HCT116 (cell line): Measurements from ENCODE around the gene TMEM219. TPM values are rescaled to one million over a fixed set of nuclear protein-coding genes. Genes with fewer than 3 reads are reported as not detected.

Experiments used
- ATAC-seq: fragments of 200-7000 bp; cut with Tn5 transposase; 2 replicates; pipeline ENCODE4 v1.9.1; 2020; ENCODE audit warnings: mild to moderate bottlenecking, moderate library complexity
- BruUV-seq: library from RNA; stranded (reverse); fragments of 400-500 nt; replicated peaks from 2 replicates; lab custom pipeline; 2021; lab: Mats Ljungman, UMichigan
- CTCF ChIA-PET: fragments of 300-600 bp; sonication (Branson Sonifier 250); formaldehyde crosslinking; loops from one replicate; lab custom pipeline; 2021; ENCODE audit warnings: antibody characterized with exemption; lab: Charles Lee
- POLR2A ChIA-PET: fragments of 300-600, 350-600 bp; sonication (Branson Sonifier 250); formaldehyde crosslinking; loops from one replicate; lab custom pipeline; 2021; ENCODE audit warnings: antibody characterized with exemption; lab: Charles Lee
- RAD21 ChIA-PET, 2 experiments: fragments of 300-600 bp; sonication (Branson Sonifier 250); formaldehyde crosslinking; loops; one replicate each; lab custom pipeline; 2023; ENCODE audit warnings: low total read pairs in 2 of 2; ENCODE audit not compliant: uncharacterized antibody in 2 of 2, unreplicated experiment in 2 of 2, low non-redundant PET in 1 of 2; lab: Charles Lee
- DNase-seq: peaks from one replicate; pipeline ENCODE4 v3.0.0-alpha.2; 2010; ENCODE audit warnings: low read depth, low spot score
- H2AFZ ChIP-seq: fragments of 200-600 bp; shearing (Covaris generic), sonication (generic); 2 replicates; pipeline ENCODE4 v1.6.1; 2017; ENCODE audit warnings: low read depth, mixed run types, mixed read lengths, antibody characterized with exemption, low read length; ENCODE audit not compliant: poor library complexity, severe bottlenecking
- H3K27ac ChIP-seq: 2 replicates; pipeline ENCODE4 v1.5.1; 2012; ENCODE audit warnings: low read depth, low read length
- H3K27me3 ChIP-seq: fragments of 200-600 bp; sonication (generic); 2 replicates; pipeline ENCODE4 v1.6.1; 2016; ENCODE audit warnings: mixed run types, low read length, mixed read lengths; ENCODE audit not compliant: insufficient read depth
- H3K36me3 ChIP-seq, 2 experiments: fragments of 200-500 bp in 1 of 2; fragments of 200-600 bp in 1 of 2; sonication (Bioruptor generic) in 1 of 2; sonication (generic) in 1 of 2; 2 replicates each; pipeline versions ENCODE4 v1.5.1 to v1.6.1; 2014 to 2016; ENCODE audit warnings: low read length in 2 of 2, inconsistent platforms in 1 of 2, mixed read lengths in 1 of 2, mixed run types in 1 of 2; ENCODE audit not compliant: insufficient read depth in 2 of 2, control insufficient read depth in 1 of 2
- H3K4me1 ChIP-seq, 2 experiments: fragments of 200-600 bp in 1 of 2; sonication (generic) in 1 of 2; 2 replicates each; pipeline versions ENCODE4 v1.5.1 to v1.6.1; 2012 to 2017; ENCODE audit warnings: low read length in 2 of 2, inconsistent platforms in 1 of 2, mild to moderate bottlenecking in 1 of 2, mixed read lengths in 1 of 2, mixed run types in 1 of 2, moderate library complexity in 1 of 2; ENCODE audit not compliant: insufficient read depth in 2 of 2, control insufficient read depth in 1 of 2
- H3K4me2 ChIP-seq: fragments of 200-600 bp; sonication (generic); 2 replicates; pipeline ENCODE4 v1.6.1; 2017; ENCODE audit warnings: mixed run types, low read length, mixed read lengths
- H3K4me3 ChIP-seq, 2 experiments: fragments of 200-600 bp in 1 of 2; sonication (generic) in 1 of 2; replicated peaks in 1 of 2; 2 replicates each; pipeline ENCODE4 v1.5.1; 2011 to 2016; ENCODE audit warnings: low read length in 2 of 2, control low read depth in 1 of 2, low read depth in 1 of 2, mild to moderate bottlenecking in 1 of 2, mixed read lengths in 1 of 2, mixed run types in 1 of 2
- H3K79me2 ChIP-seq: fragments of 200-600 bp; sonication (generic); 2 replicates; pipeline ENCODE4 v1.6.1; 2017; ENCODE audit warnings: mild to moderate bottlenecking, mixed run types, low read length, moderate library complexity, mixed read lengths; ENCODE audit not compliant: insufficient read depth
- H3K9ac ChIP-seq: fragments of 200-600 bp; sonication (generic); 2 replicates; pipeline ENCODE4 v1.6.1; 2016; ENCODE audit warnings: low read length, mixed read lengths
- H3K9me2 ChIP-seq: fragments of 200-600 bp; sonication (generic), shearing (Covaris generic); 2 replicates; pipeline ENCODE4 v1.6.1; 2017; ENCODE audit warnings: mixed run types, mild to moderate bottlenecking, moderate library complexity; ENCODE audit not compliant: insufficient read depth
- H3K9me3 ChIP-seq, 2 experiments: fragments of 200-500 bp in 1 of 2; fragments of 200-600 bp in 1 of 2; sonication (Bioruptor generic) in 1 of 2; sonication (generic) in 1 of 2; 2 replicates each; pipeline ENCODE4 v1.6.1; 2014 to 2017; ENCODE audit warnings: low read length in 2 of 2, mixed read lengths in 2 of 2, inconsistent platforms in 1 of 2, low read depth in 1 of 2, mild to moderate bottlenecking in 1 of 2, mixed run types in 1 of 2, moderate library complexity in 1 of 2; ENCODE audit not compliant: control insufficient read depth in 1 of 2, insufficient read depth in 1 of 2
- H4K20me1 ChIP-seq: fragments of 200-600 bp; sonication (generic), shearing (Covaris generic); 2 replicates; pipeline ENCODE4 v1.6.1; 2017; ENCODE audit warnings: mixed run types, mild to moderate bottlenecking, moderate library complexity; ENCODE audit not compliant: insufficient read depth
- EGR1 ChIP-seq: IDR thresholded peaks from 2 replicates; pipeline ENCODE4 v1.6.1; 2012; ENCODE audit warnings: low read depth
- EZH2 ChIP-seq: fragments of 200-600 bp; sonication (generic); IDR thresholded peaks from 2 replicates; pipeline ENCODE4 v1.6.1; 2017; ENCODE audit warnings: antibody characterized with exemption, mixed run types
- POLR2AphosphoS5 ChIP-seq: IDR thresholded peaks from 2 replicates; pipeline ENCODE4 v1.6.1; 2011; ENCODE audit warnings: mild to moderate bottlenecking, low read depth, low read length, moderate library complexity
- RAD21 ChIP-seq: IDR thresholded peaks from 2 replicates; pipeline ENCODE4 v1.6.1; 2012; ENCODE audit warnings: low read depth, mild to moderate bottlenecking
- TCF7L2 ChIP-seq: IDR thresholded peaks from 2 replicates; pipeline ENCODE4 v1.7.0; 2011; ENCODE audit warnings: borderline replicate concordance, inconsistent platforms; ENCODE audit not compliant: insufficient read depth, insufficient read length; ENCODE audit errors: extremely low read depth
- YY1 ChIP-seq: IDR thresholded peaks from 2 replicates; pipeline ENCODE4 v1.6.1; 2011; ENCODE audit warnings: low read length, low read depth, moderate library complexity, mild to moderate bottlenecking; ENCODE audit not compliant: insufficient replicate concordance; ENCODE audit errors: extremely low read depth
- intact Hi-C: fragments of 100-400 bp; cut with micrococcal nuclease; formaldehyde crosslinking; loops from 2 replicates; pipeline ENCODE4 v1.10.0; 2022
- total RNA-seq: library from RNA; stranded (reverse); gene quantifications from one replicate; pipeline ENCODE4 v1.2.1, GENCODE V29; 2021; ENCODE audit not compliant: unreplicated experiment

TMEM219 gene
- total RNA-seq, 1 experiment from 2014 or later, result 75.5 TPM

DNA sequence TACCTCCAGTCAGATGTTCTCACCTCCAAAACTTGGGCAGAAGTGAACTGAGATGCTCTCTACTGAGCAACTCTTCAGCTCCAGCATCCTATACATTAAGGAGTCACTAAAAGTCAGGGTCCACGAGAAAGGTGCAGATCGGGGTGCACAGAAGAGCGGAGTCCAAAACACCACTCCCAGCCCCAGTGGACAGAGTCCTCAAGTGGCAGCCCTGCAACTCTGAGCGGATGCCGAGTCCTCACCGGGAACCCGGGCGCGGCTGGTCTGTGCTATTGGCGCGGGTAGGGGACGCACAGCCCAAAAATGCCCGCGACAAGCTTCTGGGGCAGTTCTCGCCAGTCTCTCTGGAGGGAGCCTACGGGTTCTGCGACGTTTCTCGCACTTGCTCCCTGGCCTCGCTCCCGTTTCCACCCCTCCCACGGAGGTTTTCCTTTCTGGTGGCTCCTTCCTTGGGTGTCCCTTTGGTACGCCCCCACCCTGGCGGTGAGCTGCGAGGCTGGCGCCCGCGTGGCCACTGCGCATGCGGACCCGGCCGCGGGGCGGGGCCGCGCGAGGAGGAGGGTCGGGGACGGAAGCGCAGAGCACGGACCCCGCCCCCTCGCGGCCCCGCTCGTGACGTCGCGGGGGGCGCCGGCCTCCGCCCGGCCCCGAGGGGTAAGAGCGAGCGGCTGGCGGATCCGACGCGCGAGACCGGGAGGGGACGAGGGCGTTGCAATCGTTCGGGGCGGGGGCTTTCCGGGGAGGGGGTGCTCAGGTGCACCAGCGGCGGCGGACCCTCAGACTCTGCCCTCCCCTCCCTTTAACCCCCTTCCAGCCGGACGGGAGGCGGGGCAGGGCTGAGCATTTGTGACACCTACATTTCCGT is at the start of gene TMEM219 (continued):
- peak; percentile 73; the same call in 1 of the 2 replicates for TF ChIP-seq EGR1
- no peak for TF ChIP-seq RAD21
- TF ChIP-seq POLR2AphosphoS5, result peak; percentile 84
- no peak for TF ChIP-seq EZH2
- TF ChIP-seq TCF7L2, result no peak
- peak; percentile 5 for TF ChIP-seq YY1

DNA sequence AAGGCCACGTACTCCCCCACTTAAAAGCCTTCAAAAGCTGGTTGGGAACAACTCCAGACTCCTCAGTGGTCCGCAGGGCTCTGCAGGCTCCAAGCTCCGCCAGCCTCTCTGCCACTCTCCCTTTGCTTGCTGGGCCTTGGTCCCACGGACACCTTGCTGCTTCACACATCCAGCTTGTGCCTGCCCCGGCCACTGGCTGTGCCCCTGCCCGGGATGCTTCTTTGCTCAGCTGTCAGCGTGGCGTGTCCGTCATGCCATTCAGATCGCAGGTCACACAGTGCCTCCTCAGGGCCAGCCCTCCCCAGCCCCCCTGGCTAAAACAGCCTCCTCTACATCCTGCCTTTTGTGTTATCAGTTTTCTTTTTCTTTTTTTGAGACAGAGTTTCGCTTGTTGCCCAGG is 49.8 kb upstream of the TMEM219 start:
- RAD21 ChIA-PET, result no interaction called here
- no peaks in the 10 kb centered on the region for H3K4me1 ChIP-seq
- no peak for DNase-seq
- no TSS peak for BruUV-seq
- no peaks in the 10 kb centered on the region for H3K27me3 ChIP-seq
- intact Hi-C loops, result no loop called here
- no peak overlapping the region for H3K4me2 ChIP-seq
- peaks cover 0 to 3% of the 10 kb centered on the region in 2 experiments; a peak in 3 of 4 replicates for H3K36me3 ChIP-seq
- no peaks in the 10 kb centered on the region for H3K79me2 ChIP-seq
- no peak overlapping the region for H3K4me3 ChIP-seq
- H4K20me1 ChIP-seq, result no peaks in the 10 kb centered on the region
- no peak overlapping the region for H2AFZ ChIP-seq
- ATAC-seq, result 0 out of 2 replicates have a peak, but pooled peaks have one; percentile 7
- H3K9ac ChIP-seq, result no peak overlapping the region
- CTCF ChIA-PET, result no interaction called here
- no peaks in the 10 kb centered on the region for H3K9me3 ChIP-seq
- POLR2A ChIA-PET, result interaction anchor here (0.6 kb wide), 1 partner anchor 210 kb away, joined by 6 read pairs; no protein-coding TSS in a partner anchor
- no peaks in the 10 kb centered on the region for H3K9me2 ChIP-seq
- no peak overlapping the region for H3K27ac ChIP-seq
- no peak for TF ChIP-seq YY1
